HG02885 (cell line): ENCODE data around the gene SLC8A1.

Experiments used
- ATAC-seq: cut with Tn5 transposase; IDR thresholded peaks from one replicate; pipeline ENCODE4 v1.9.1; 2021; ENCODE audit warnings: mild to moderate bottlenecking; ENCODE audit not compliant: unreplicated experiment, poor library complexity

SLC8A1 gene

DNA sequence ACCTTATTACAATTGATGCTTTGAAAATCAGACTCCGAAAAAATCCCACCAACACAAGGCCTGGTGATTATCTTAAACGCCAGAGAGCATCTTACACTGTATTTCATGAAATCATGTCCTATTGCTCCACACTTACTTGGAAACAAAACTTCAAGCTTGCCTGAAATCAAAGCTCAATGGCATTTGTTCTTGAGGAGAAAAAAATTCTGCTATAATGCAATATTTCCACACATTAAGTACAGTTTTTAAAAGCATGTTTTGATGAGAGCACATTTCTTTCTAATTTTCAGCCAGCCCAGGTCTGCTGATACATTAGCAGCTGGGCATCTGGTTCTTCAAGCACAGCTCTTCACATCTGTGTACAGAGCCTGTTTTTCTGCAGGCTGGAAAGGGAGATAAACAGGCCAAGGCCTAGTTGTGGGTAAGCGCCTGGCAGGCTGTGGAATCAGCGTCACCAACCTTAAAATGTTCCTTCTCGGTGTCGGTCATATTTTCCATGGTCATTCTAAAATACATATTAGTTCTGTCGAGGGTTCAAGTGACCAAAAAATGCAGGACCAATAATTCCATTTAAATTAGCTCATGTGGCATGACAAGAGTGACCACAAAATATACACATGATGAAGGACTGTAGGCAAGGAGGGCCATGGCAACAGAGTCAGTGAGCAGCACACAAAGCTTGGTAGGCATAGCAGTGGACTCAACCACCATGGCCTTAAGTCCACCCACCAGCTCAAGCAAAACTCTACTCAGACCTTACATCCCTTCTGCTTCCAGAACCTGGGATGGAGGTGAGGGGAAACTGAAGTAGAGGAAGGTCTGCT, 20.9 kb downstream of the SLC8A1 start:
- ATAC-seq, result no peak

- ATAC-seq, result no peak
These were observed 23.5 kb downstream of the SLC8A1 start for GRCh38 chr2:40428439-40428838.

DNA sequence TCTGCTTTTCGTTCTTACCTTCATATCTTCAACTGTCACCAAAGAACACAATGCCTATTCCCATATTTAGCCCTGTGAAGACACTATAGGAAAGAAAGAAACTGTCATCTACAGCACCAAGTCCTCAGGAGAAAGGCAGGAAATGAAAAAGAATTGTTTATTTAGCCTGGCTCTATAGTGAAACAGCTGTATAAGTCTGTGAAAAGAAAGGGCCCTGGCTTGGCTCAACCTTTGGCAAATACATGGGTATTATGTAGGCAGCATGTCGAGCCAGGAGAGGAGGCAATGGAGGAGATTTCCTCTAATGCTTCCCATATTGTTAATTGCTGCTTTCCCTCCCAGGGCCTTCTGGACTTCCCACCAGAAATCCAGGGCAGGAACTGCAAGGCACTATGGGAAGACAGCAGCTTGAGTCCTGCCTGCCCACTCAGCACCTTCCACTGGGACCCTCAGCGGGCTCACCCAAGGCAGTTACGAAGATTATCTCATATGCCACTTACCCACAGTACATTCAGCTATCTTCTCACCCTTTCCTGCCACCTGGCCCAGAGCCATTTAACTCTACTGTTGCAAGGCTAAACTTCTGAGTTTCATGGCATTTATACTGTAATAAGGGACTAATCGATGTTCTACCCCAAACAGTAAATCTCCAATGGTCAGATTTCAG, 30.1 kb downstream of the SLC8A1 start:
- no peak for ATAC-seq

GRCh38 chr2:40420478-40420877, 31.4 kb downstream of the SLC8A1 start:
- ATAC-seq, result no peak

GRCh38 chr2:40419364-40419762, 32.5 kb downstream of the SLC8A1 start:
- no peak for ATAC-seq

DNA sequence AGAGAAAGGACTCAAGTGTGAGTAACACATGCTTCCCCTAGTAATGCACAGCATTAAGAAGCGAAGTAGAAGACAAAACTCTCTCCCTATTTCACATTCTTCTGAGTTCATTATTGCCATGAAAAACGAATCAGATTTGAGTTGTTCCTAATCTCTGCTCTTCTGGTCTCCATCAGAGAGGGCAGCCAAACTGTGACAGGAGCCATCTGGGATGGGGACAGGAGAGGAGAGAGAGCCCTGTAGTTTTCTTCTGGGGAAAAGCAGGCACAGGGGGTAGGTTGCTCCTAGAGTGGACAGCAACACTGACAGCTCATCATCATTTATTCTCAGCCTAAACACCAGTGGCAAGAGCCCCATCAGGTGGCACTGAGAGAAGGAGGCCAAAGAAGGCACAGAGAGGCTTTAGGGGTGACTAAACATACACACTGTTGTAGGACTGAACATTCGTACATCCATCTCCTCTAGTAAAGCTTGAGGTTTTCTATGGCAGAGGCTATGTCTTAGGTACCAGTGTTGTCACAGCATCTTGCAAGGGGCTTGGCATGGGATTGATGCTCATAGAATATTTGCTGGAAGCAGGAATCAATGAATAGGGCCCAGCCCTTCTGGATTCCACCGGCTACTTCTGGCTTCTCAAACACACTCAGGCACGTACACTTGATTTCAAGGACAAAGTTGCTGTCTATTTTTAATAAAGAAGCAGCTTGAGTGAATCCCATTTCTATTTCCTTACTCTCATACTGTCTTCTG, 33.1 kb downstream of the SLC8A1 start:
- no peak for ATAC-seq

DNA sequence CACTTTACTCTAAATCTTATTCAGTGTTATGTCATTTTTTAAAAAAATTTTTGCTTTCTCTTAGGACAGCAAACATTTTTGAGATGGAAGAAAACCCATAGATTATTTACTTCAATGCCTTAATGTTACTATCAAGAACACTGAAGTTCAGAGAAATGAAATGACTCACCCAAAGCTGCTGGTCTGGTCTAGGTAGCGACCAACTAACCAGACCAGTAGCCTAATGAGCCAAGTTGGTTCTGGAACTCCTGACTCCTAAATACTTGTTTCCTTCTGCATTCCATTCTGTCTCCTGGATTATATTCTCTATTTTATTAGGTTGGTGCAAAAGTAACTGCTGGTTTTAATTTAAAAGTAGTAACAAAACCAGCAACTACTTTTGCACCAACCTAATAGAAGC, 35.4 kb downstream of the SLC8A1 start:
- ATAC-seq, result no peak

DNA sequence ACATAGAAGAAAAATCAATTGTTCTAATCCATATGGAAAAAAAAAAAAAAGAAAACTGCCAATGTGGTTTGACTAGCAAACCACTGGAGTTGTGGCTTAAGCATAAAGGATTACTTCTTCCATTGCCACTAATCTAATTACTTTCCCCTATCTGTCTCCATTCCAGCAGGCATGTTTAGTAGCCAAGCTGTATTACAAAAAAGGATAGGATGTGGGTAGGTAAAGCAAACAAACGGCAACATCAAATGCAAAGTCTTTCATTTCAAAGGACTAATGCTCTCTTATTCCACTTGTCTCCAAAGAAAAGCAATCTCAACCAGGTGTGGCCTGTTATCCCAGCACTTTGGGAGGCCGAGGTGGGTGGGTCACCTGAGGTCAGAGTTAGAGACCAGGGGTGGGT, 36.5 kb downstream of the SLC8A1 start:
- ATAC-seq, result no peak

DNA sequence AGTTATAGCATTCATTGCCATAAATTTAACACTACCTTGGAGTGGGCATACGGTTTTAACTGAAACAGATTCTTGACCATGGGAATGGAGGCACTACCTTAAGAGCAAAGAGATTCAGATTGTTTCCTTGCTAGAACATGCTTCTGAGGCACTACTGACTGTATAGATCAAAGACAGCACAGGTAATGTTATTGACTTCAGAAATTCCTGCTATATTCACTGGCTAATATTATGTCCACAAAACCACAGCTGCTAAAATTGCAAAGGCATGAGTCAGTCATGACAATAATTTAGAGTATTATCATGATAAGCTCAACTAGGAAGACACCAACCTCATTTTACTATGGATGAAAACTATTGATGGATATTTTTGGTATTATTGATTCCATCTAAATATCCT, 39.4 kb downstream of the SLC8A1 start:
- ATAC-seq, result no peak

GRCh38 chr2:40410695-40411094, 41.2 kb downstream of the SLC8A1 start:
- ATAC-seq, result no peak

GRCh38 chr2:40409734-40410133, 42.2 kb downstream of the SLC8A1 start:
- ATAC-seq, result no peak

DNA sequence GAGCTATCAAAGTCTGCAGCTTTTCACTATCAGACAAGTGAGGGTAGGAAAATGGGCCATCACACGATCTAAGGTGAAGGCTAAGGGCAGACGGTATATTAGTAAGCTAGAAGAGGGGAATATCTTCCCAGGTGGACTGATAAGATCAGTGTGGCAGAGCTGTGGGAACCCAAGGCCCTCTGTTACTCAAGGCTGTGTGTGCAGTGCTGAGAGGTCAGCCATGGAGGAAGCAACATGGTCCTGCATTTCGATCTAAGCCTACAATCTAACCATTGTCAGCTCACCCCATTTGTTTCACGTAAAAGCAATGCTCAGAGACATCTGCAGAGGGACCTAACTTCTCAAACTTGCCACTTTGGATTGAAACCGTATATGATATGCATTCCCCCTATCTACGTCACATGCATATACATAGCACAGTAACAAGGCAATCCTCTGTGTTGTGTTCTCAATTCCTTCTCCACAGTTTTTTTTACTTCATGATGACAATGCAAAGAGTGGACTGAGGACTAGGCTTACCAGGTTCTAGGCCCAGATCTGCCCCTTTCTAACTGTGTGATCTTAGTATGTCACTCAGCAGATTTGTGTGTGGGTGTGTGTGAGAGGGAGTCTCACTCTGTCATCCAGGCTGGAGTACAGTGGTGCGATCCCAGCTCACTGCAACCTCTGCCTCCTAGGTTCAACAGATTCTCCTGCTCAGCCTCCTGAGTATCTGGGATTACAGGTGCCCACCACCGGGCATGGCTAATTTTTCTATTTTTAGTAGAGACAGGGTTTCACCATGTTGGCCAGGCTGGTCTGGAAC, 45.2 kb downstream of the SLC8A1 start:
- ATAC-seq, result no peak

DNA sequence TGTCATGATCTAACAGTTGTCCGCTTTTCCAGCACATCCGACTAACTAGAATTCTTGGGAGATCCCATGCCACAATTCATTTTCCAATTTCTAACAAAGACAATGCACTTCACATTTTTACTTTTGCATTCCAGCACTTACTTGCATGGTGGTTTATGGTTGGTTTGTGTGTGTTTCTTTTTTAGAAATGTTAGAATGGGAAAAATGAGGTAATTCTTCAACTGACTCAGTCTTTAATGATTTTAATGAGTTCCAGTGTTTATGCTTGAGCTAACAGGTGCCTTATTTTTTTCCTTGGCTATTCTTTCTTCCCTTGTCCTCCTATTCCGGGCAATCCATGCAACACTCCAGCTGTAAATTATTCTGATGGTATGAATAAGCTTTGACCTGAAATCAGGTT, 46.4 kb downstream of the SLC8A1 start:
- ATAC-seq, result no peak

DNA sequence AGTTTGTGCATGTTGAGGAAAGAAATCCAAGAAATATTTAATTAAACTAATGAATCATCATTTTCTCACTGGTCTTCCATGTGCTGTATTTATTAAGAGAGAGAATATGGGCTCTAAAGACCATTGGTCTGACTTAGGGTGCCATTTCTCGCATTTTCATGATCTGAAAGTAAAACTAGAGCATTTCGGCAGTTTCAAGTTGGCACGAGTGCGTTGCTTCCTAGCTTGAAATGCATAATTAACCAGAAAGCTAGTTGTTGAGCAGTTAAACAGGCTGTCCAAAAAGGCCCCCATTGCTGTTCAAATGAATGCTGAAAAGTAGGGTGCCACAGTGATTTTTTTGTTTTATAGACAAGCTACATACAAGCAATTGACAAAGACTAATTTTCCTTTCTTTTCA, 47.4 kb downstream of the SLC8A1 start:
- ATAC-seq, result no peak

- ATAC-seq, result no peak
These were observed 48.6 kb downstream of the SLC8A1 start for GRCh38 chr2:40403233-40403836.

DNA sequence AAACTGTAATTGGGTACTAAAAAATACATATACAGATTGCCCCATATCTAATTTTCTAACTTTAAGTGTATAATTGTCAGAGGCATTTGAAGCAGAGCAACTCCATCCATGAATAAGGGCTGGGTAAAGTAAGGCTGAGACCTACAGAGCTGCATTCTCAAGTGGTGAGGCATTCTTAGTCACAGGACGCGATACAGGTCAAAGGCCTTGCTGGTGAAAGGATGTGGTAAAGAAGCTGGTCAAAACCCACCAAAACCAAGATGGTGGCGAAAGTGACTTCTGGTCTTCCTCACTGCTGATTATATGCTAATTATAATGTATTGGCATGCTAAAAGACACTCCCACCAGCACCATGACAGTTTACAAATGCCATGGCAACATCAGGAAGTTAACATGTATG, 50.0 kb downstream of the SLC8A1 start:
- ATAC-seq, result no peak

- no peak for ATAC-seq
These were observed 51.4 kb downstream of the SLC8A1 start for GRCh38 chr2:40400336-40400953.

GRCh38 chr2:40397765-40398164, 54.1 kb downstream of the SLC8A1 start:
- no peak for ATAC-seq

- no peak for ATAC-seq
These were observed 55.8 kb downstream of the SLC8A1 start for GRCh38 chr2:40396124-40396523.
